K562 (cell line): ENCODE data around the gene COL6A2.

ENCODE experiments used
- POLR2AphosphoS5 ChIP-seq: IDR thresholded peaks from 2 replicates; pipeline ENCODE4 v1.6.1; 2011; ENCODE audit warnings: mild to moderate bottlenecking, low read depth, low read length, moderate library complexity; ENCODE audit not compliant: control insufficient read depth, insufficient read depth
- TF ChIP-seq, protein P1 (sequence below): sonication (generic); formaldehyde crosslinking; IDR thresholded peaks from 2 replicates; pipeline ENCODE4 v1.5.0; 2020; ENCODE audit warnings: missing genetic modification reagents

GRCh38 chr21:46139686-46140085, 41.8 kb downstream of the COL6A2 start:
- no peak for TF ChIP-seq POLR2AphosphoS5
- TF ChIP-seq, protein P1, sequence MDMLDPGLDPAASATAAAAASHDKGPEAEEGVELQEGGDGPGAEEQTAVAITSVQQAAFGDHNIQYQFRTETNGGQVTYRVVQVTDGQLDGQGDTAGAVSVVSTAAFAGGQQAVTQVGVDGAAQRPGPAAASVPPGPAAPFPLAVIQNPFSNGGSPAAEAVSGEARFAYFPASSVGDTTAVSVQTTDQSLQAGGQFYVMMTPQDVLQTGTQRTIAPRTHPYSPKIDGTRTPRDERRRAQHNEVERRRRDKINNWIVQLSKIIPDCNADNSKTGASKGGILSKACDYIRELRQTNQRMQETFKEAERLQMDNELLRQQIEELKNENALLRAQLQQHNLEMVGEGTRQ (CRISPR knock-in tag), result no peak
